GM21619 (cell line): ENCODE data around the gene OTOG.

Source experiments
- ATAC-seq: cut with Tn5 transposase; IDR thresholded peaks from one replicate; pipeline ENCODE4 v1.9.1; 2021; ENCODE audit not compliant: unreplicated experiment

Gene OTOG

GRCh38 chr11:17692931-17693330 lies 145.9 kb downstream of the OTOG start:
- no peak for ATAC-seq

GRCh38 chr11:17693531-17693930 lies 146.5 kb downstream of the OTOG start:
- no peak for ATAC-seq

- ATAC-seq: no peak
These were observed 147.5 kb downstream of the OTOG start for GRCh38 chr11:17694494-17695110.

GRCh38 chr11:17695454-17696441 lies 148.7 kb downstream of the OTOG start:
- ATAC-seq: no peak

- no peak for ATAC-seq
These were observed 149.7 kb downstream of the OTOG start for GRCh38 chr11:17696741-17697140.
